HG03060 (cell line): ENCODE results near the gene FBXL12.
A peak's percentile ranks its signal among the peaks of the same experiment; 100 is the strongest.
"Not testable (repeated sequence)": the region's sequence is repeated elsewhere in the genome, so short reads cannot be mapped to it uniquely, and the experiment has no call there.

Source experiments
- ATAC-seq: cut with Tn5 transposase; IDR thresholded peaks from one replicate; pipeline ENCODE4 v1.9.1; 2021; ENCODE audit warnings: low read depth, moderate number of reproducible peaks; ENCODE audit not compliant: unreplicated experiment

Gene FBXL12

GRCh38 chr19:9818734-9819595 lies at the start of gene FBXL12:
Gene FBXL12 (minus strand): TSS chr19:9819079. CDS start chr19:9818813, 266 bp downstream.
- ATAC-seq: peak; percentile 75

- no peak for ATAC-seq
Measured at GRCh38 chr19:9865732-9866501, 47.0 kb upstream of the FBXL12 start.

- no peak for ATAC-seq
Measured at GRCh38 chr19:9863759-9864158, 44.9 kb upstream of the FBXL12 start.

GRCh38 chr19:9862938-9863337 lies 44.1 kb upstream of the FBXL12 start:
- ATAC-seq: no peak

- ATAC-seq: no peak
Measured at GRCh38 chr19:9861503-9861902, 42.6 kb upstream of the FBXL12 start.

- no peak for ATAC-seq
Measured at GRCh38 chr19:9860407-9860806, 41.5 kb upstream of the FBXL12 start.

- ATAC-seq: no peak
Measured at GRCh38 chr19:9858766-9859165, 39.9 kb upstream of the FBXL12 start.

- no peak for ATAC-seq
Measured at GRCh38 chr19:9857920-9858746, 39.3 kb upstream of the FBXL12 start.

GRCh38 chr19:9857076-9857721 lies 38.3 kb upstream of the FBXL12 start:
- no peak for ATAC-seq

GRCh38 chr19:9856609-9857008 lies 37.7 kb upstream of the FBXL12 start:
- ATAC-seq: no peak

GRCh38 chr19:9854282-9854846 lies 35.5 kb upstream of the FBXL12 start:
- ATAC-seq: no peak

GRCh38 chr19:9850235-9850959 lies 31.5 kb upstream of the FBXL12 start:
- no peak for ATAC-seq

- ATAC-seq: no peak
Measured at GRCh38 chr19:9849791-9850190, 30.9 kb upstream of the FBXL12 start.

- ATAC-seq: no peak
Measured at GRCh38 chr19:9848762-9849161, 29.9 kb upstream of the FBXL12 start.

GRCh38 chr19:9848060-9848459 lies 29.2 kb upstream of the FBXL12 start:
- no peak for ATAC-seq

GRCh38 chr19:9847087-9847671 lies 28.3 kb upstream of the FBXL12 start:
- no peak for ATAC-seq

GRCh38 chr19:9843626-9844273 lies 24.9 kb upstream of the FBXL12 start:
- ATAC-seq: not testable (repeated sequence)

- ATAC-seq: no peak
Measured at GRCh38 chr19:9842834-9843625, 24.2 kb upstream of the FBXL12 start.
